GM12878 (cell line): ENCODE data around the gene CNTRL. TPM values are rescaled to one million over a fixed set of nuclear protein-coding genes. Genes with fewer than 3 reads are reported as not detected.

Experiments used
- ATAC-seq: fragments of 200-7000 bp; cut with Tn5 transposase; 3 replicates; pipeline ENCODE4 v1.9.1; 2020; ENCODE audit warnings: mild to moderate bottlenecking, moderate library complexity
- BruUV-seq: library from RNA; stranded (reverse); fragments of 400-500 nt; replicated peaks from 2 replicates; lab custom pipeline; 2021; lab: Mats Ljungman, UMichigan
- CTCF ChIA-PET: fragments of 300-600 bp; sonication (Branson Sonifier 250); formaldehyde crosslinking; extraction: SDS; loops from one replicate; lab custom pipeline; 2021; ENCODE audit warnings: inconsistent platforms; lab: Yijun Ruan, JAX
- POLR2A ChIA-PET: fragments of 350-600 bp; formaldehyde crosslinking; extraction: SDS; loops from one replicate; lab custom pipeline; 2021; ENCODE audit warnings: inconsistent platforms; lab: Charles Lee
- RAD21 ChIA-PET: fragments of 300-600 bp; sonication (Branson Sonifier 250); formaldehyde crosslinking; loops from one replicate; lab custom pipeline; 2023; ENCODE audit warnings: antibody characterized with exemption; ENCODE audit not compliant: unreplicated experiment; lab: Charles Lee
- SMC1A ChIA-PET: fragments of 300-600 bp; sonication (Branson Sonifier 250); formaldehyde crosslinking; loops from one replicate; lab custom pipeline; 2023; ENCODE audit not compliant: unreplicated experiment, uncharacterized antibody; lab: Charles Lee
- DNase-seq: peaks from one replicate; pipeline ENCODE4 v3.0.0-alpha.2; 2011; ENCODE audit warnings: low read depth, low spot score
- FAIRE-seq: peaks from 3 replicates; lab custom pipeline; 2011; peaks lifted over from hg19 to GRCh38; lab: Jason Lieb, UNC
- H2AFZ ChIP-seq: 2 replicates; pipeline ENCODE4 v1.6.0; 2011; ENCODE audit warnings: low read depth, low read length, control low read depth; ENCODE audit not compliant: control insufficient read depth
- H3K27ac ChIP-seq: 2 replicates; pipeline ENCODE4 v1.5.1; 2011; ENCODE audit warnings: control low read depth; ENCODE audit not compliant: control insufficient read depth, insufficient read depth
- H3K27me3 ChIP-seq, 2 experiments: replicated peaks in 1 of 2; 2 replicates each; pipeline versions ENCODE4 v1.6.0 to v1.6.1; 2011; ENCODE audit warnings: low read length in 1 of 2; ENCODE audit not compliant: control insufficient read depth in 2 of 2, insufficient read depth in 2 of 2
- H3K36me3 ChIP-seq, 2 experiments: 2 replicates each; pipeline ENCODE4 v1.5.1; 2011; ENCODE audit warnings: low read length in 1 of 2; ENCODE audit not compliant: control insufficient read depth in 2 of 2, insufficient read depth in 2 of 2
- H3K4me1 ChIP-seq: 2 replicates; pipeline ENCODE4 v1.6.1; 2011; ENCODE audit warnings: mild to moderate bottlenecking, low read length, moderate library complexity, mixed read lengths; ENCODE audit not compliant: control insufficient read depth, insufficient read depth
- H3K4me2 ChIP-seq: 2 replicates; pipeline ENCODE4 v1.6.0; 2011; ENCODE audit warnings: control low read depth; ENCODE audit not compliant: control insufficient read depth, insufficient read depth
- H3K4me3 ChIP-seq: fragments of 200-600 bp; sonication (generic); 2 replicates; pipeline ENCODE4 v1.5.1; 2016
- H3K79me2 ChIP-seq: 2 replicates; pipeline ENCODE4 v1.6.0; 2011; ENCODE audit warnings: low read length; ENCODE audit not compliant: control insufficient read depth, insufficient read depth
- H3K9ac ChIP-seq: 2 replicates; pipeline ENCODE4 v1.8.0; 2011; ENCODE audit warnings: low read length, control low read depth, mixed read lengths; ENCODE audit not compliant: control insufficient read depth, insufficient read depth
- H3K9me3 ChIP-seq: replicated peaks from 3 replicates; pipeline ENCODE4 v1.5.1; 2011; ENCODE audit warnings: mild to moderate bottlenecking, low read length; ENCODE audit not compliant: control insufficient read depth, insufficient read depth
- H4K20me1 ChIP-seq: 2 replicates; pipeline ENCODE4 v1.6.0; 2011; ENCODE audit not compliant: control insufficient read depth, insufficient read depth
- ATF3 ChIP-seq: IDR thresholded peaks from 2 replicates; pipeline ENCODE4 v1.6.1; 2011; ENCODE audit warnings: low read depth, mild to moderate bottlenecking, low read length, moderate library complexity, borderline replicate concordance; ENCODE audit errors: extremely low read depth
- CHD4 ChIP-seq: fragments of 200-600 bp; sonication (generic); IDR thresholded peaks from 2 replicates; pipeline ENCODE4 v1.6.1; 2016; ENCODE audit warnings: mild to moderate bottlenecking
- CREB1 ChIP-seq: IDR thresholded peaks from 2 replicates; pipeline ENCODE4 v1.6.1; 2012; ENCODE audit warnings: low read depth, mild to moderate bottlenecking, inconsistent platforms
- JUNB ChIP-seq: IDR thresholded peaks from 2 replicates; pipeline ENCODE4 v1.6.1; 2016; ENCODE audit warnings: antibody characterized with exemption, mild to moderate bottlenecking
- MYB ChIP-seq: fragments of 150-350 bp; IDR thresholded peaks from 2 replicates; pipeline ENCODE4 v1.6.1; 2014; ENCODE audit warnings: mild to moderate bottlenecking, low read depth, low read length, borderline replicate concordance
- NFYB ChIP-seq: IDR thresholded peaks from 2 replicates; pipeline ENCODE4 v1.6.1; 2011; ENCODE audit warnings: low read depth, mild to moderate bottlenecking, low read length, improper control_type of control experiment, moderate library complexity; ENCODE audit not compliant: insufficient read depth
- NR2F1 ChIP-seq: fragments of 450-650 bp; conservative IDR thresholded peaks from 2 replicates; pipeline ENCODE4 v1.6.1; 2017; ENCODE audit warnings: mild to moderate bottlenecking
- NRF1 ChIP-seq: conservative IDR thresholded peaks from 2 replicates; pipeline ENCODE4 v1.6.1; 2011; ENCODE audit warnings: mild to moderate bottlenecking, low read depth, low read length, improper control_type of control experiment
- RB1 ChIP-seq: fragments of 450-650 bp; formaldehyde crosslinking; IDR thresholded peaks from 2 replicates; pipeline ENCODE4 v1.6.1; 2017; ENCODE audit warnings: mild to moderate bottlenecking, borderline replicate concordance
- SIN3A ChIP-seq: IDR thresholded peaks from 2 replicates; pipeline ENCODE4 v1.6.1; 2012; ENCODE audit warnings: low read depth, low read length, improper control_type of control experiment
- SKIL ChIP-seq: fragments of 450-650 bp; IDR thresholded peaks from 2 replicates; pipeline ENCODE4 v1.6.1; 2017; ENCODE audit warnings: mild to moderate bottlenecking, low read depth, inconsistent platforms; ENCODE audit not compliant: poor library complexity, severe bottlenecking
- TCF3 ChIP-seq: IDR thresholded peaks from 2 replicates; pipeline ENCODE4 v1.6.1; 2012; ENCODE audit warnings: low read depth, mild to moderate bottlenecking, low read length, borderline replicate concordance; ENCODE audit not compliant: insufficient read depth
- USF2 ChIP-seq: IDR thresholded peaks from 2 replicates; pipeline ENCODE4 v1.6.1; 2011; ENCODE audit warnings: low read depth, low read length, improper control_type of control experiment, borderline replicate concordance
- ZNF592 ChIP-seq: fragments of 450-650 bp; IDR thresholded peaks from 2 replicates; pipeline ENCODE4 v1.6.1; 2017; ENCODE audit warnings: mild to moderate bottlenecking, moderate library complexity
- ZSCAN29 ChIP-seq: fragments of 450-650 bp; IDR thresholded peaks from 2 replicates; pipeline ENCODE4 v1.6.1; 2017; ENCODE audit warnings: mild to moderate bottlenecking, moderate library complexity
- WGBS: methylation state at CpG from one replicate; pipeline ENCODE4 v1.1.6; 2016; ENCODE audit warnings: low lambda C conversion rate; ENCODE audit not compliant: insufficient replicate concordance, insufficient coverage; ENCODE audit errors: missing lambda C conversion rate; 5-methylcytosine and 5-hydroxymethylcytosine counted together
- in situ Hi-C: fragments of 300-500 bp; cut with MboI; formaldehyde crosslinking; loops from 9 replicates; pipeline ENCODE4 v1.14.3; 2018; ENCODE audit warnings: mixed read lengths
- intact Hi-C: fragments of 100-400 bp; cut with micrococcal nuclease; formaldehyde crosslinking; loops from one replicate; pipeline ENCODE4 v1.14.2; 2022; ENCODE audit not compliant: unreplicated experiment
- polyA plus RNA-seq, 11 experiments: library from polyadenylated mRNA; depleted of rRNA in 4 of 11; unstranded in 6 of 11; stranded (reverse) in 5 of 11; fragments of >200 nt; fragmentation: Nextera tagmentation in 4 of 11; fragmentation: Illumina TruSeq in 1 of 11; extraction: Ambion mirVana in 4 of 11; extraction: Trizol in 1 of 11; gene quantifications; 1 replicate in 1 of 11; 2 replicates in 10 of 11; pipeline versions ENCODE4 v1.2.1 to v1.2.3, GENCODE V29; 2011 to 2016; ENCODE audit warnings: inconsistent platforms in 2 of 11, missing spikeins in 2 of 11, low read depth in 1 of 11
- total RNA-seq, 4 experiments: library from RNA; depleted of rRNA in 3 of 4; stranded (reverse); fragments of >200 nt in 3 of 4; fragmentation: Illumina TruSeq in 1 of 4; extraction: Trizol in 1 of 4; gene quantifications; 2 replicates each; pipeline versions ENCODE4 v1.2.1 to v1.2.3, GENCODE V29; 2013 to 2021

The CNTRL gene
- total and polyA plus RNA-seq, 10 of the 15 experiments (the other 5 are each of a cell fraction or from before 2014, with no cell fraction given): 20.0 to 65.4 (median 38.8) TPM

GRCh38 chr9:121216271-121216805, 141.6 kb downstream of the CNTRL start:
- ATAC-seq: no peak
- H2AFZ ChIP-seq: no peak overlapping the region; the same call in 1 of the 2 replicates
- no peaks in the 10 kb centered on the region for H4K20me1 ChIP-seq
- H3K27ac ChIP-seq: no peak overlapping the region
- intact Hi-C loops: no loop called here
- SMC1A ChIA-PET: interaction anchor here (0.7 to 2.4 kb wide), 8 partner anchors 8 to 186 kb away, joined by 3 to 9 read pairs (median 4); no protein-coding TSS in a partner anchor
- no peaks in the 10 kb centered on the region for H3K27me3 ChIP-seq
- no peak overlapping the region for H3K4me2 ChIP-seq
- H3K4me3 ChIP-seq: no peak overlapping the region
- peaks cover 10% of the 10 kb centered on the region for H3K4me1 ChIP-seq
- no peaks in the 10 kb centered on the region for H3K79me2 ChIP-seq
- FAIRE-seq: no peak
- 89% methylated on average over 3 of the region's 3 CpGs for WGBS
- POLR2A ChIA-PET: interaction anchor here (0.6 to 1.2 kb wide), 2 partner anchors 11 to 71 kb away, joined by 3 read pairs; no protein-coding TSS in a partner anchor
- BruUV-seq: no TSS peak
- in situ Hi-C loops: loop anchor here (5.0 kb wide), 2 partner anchors 101 to 181 kb away; no protein-coding TSS in a partner anchor
- H3K9ac ChIP-seq: no peak overlapping the region
- CTCF ChIA-PET: interaction anchor here (0.6 to 6.1 kb wide), 10 partner anchors 10 to 184 kb away, joined by 3 to 80 read pairs (median 4); partner anchors contain the start of gene RAB14
- RAD21 ChIA-PET: interaction anchor here (1.1 to 1.6 kb wide), 3 partner anchors 15 to 183 kb away, joined by 3 to 5 read pairs (median 3); partner anchors contain the start of gene RAB14
- no peak for DNase-seq
- H3K9me3 ChIP-seq: no peaks in the 10 kb centered on the region
- H3K36me3 ChIP-seq: no peaks in the 10 kb centered on the region
- no peak for TF ChIP-seq NR2F1
- no peak for TF ChIP-seq TCF3
- TF ChIP-seq RB1: no peak
- no peak for TF ChIP-seq CREB1
- TF ChIP-seq ZSCAN29: no peak
- TF ChIP-seq ATF3: no peak
- no peak for TF ChIP-seq SIN3A
- TF ChIP-seq JUNB: no peak
- TF ChIP-seq SKIL: no peak
- TF ChIP-seq NRF1: no peak
- no peak for TF ChIP-seq USF2
- no peak for TF ChIP-seq ZNF592
- TF ChIP-seq NFYB: no peak
- TF ChIP-seq MYB: no peak
- no peak for TF ChIP-seq CHD4
